AG09309 (cell line): Measurements from ENCODE around the gene TUB.

Source experiments
- DNase-seq: peaks from one replicate; pipeline ENCODE4 v3.0.0-alpha.2; 2010; ENCODE audit warnings: low read depth
- H3K4me3 ChIP-seq: 2 replicates; pipeline ENCODE4 v1.5.1; 2011; ENCODE audit warnings: mild to moderate bottlenecking, low read depth, low read length, moderate library complexity; ENCODE audit not compliant: control insufficient read depth
- CTCF ChIP-seq: IDR thresholded peaks from 2 replicates; pipeline ENCODE4 v1.5.1; 2011; ENCODE audit warnings: mild to moderate bottlenecking, low read depth, low read length, inconsistent platforms; ENCODE audit not compliant: insufficient read depth, control insufficient read depth; ENCODE audit errors: missing control alignments

TUB gene

GRCh38 chr11:8062781-8063257 is 18.2 kb upstream of the TUB start:
- no peak overlapping the region for H3K4me3 ChIP-seq
- no peak for TF ChIP-seq CTCF
- no peak for DNase-seq

GRCh38 chr11:8063324-8063723 is 17.7 kb upstream of the TUB start:
- TF ChIP-seq CTCF = no peak
- H3K4me3 ChIP-seq = no peak overlapping the region
- no peak for DNase-seq

- TF ChIP-seq CTCF = no peak
- no peak for DNase-seq
- H3K4me3 ChIP-seq = no peak overlapping the region
Measured at GRCh38 chr11:8065031-8065430, 16.0 kb upstream of the TUB start.

GRCh38 chr11:8066036-8066910 is 14.7 kb upstream of the TUB start:
- no peak for DNase-seq
- no peak for TF ChIP-seq CTCF
- H3K4me3 ChIP-seq = no peak overlapping the region

GRCh38 chr11:8066911-8067455 is 14.0 kb upstream of the TUB start:
- TF ChIP-seq CTCF = no peak
- DNase-seq = no peak

GRCh38 chr11:8067567-8067928 is 13.5 kb upstream of the TUB start:
- DNase-seq = no peak
- no peak overlapping the region for H3K4me3 ChIP-seq
- no peak for TF ChIP-seq CTCF

More at GRCh38 chr11:8066911-8067455, 14.0 kb upstream of the TUB start:
- H3K4me3 ChIP-seq = no peak overlapping the region
